SK-N-SH treated with all-trans-retinoic acid at 6 μM for 48 hours (cell line): ENCODE data around the gene CTNNA3.

Experiments used
- ARNTL ChIP-seq: fragments of 450-650 bp; formaldehyde crosslinking; IDR thresholded peaks from 2 replicates; pipeline ENCODE4 v1.5.0; 2020; ENCODE audit warnings: low read depth, mild to moderate bottlenecking, moderate library complexity, borderline replicate concordance
- BACH2 ChIP-seq: fragments of 250-450 bp; sonication (Bioruptor Pico); IDR thresholded peaks from 2 replicates; pipeline ENCODE4 v1.9.0; 2021; ENCODE audit warnings: mild to moderate bottlenecking, borderline replicate concordance
- CREB5 ChIP-seq: fragments of 250-450 bp; sonication (Bioruptor Pico); IDR thresholded peaks from 2 replicates; pipeline ENCODE4 v1.5.1; 2020; ENCODE audit warnings: low read depth, mild to moderate bottlenecking, moderate library complexity
- CSDC2 ChIP-seq: fragments of 250-450 bp; sonication (Bioruptor Pico); IDR thresholded peaks from 2 replicates; pipeline ENCODE4 v1.5.0; 2020; ENCODE audit warnings: mild to moderate bottlenecking, moderate library complexity
- ESRRG ChIP-seq: fragments of 250-450 bp; sonication (Bioruptor Pico); IDR thresholded peaks from 2 replicates; pipeline ENCODE4 v1.6.1; 2021; ENCODE audit warnings: mild to moderate bottlenecking
- GLIS3 ChIP-seq: fragments of 250-450 bp; sonication (Bioruptor Pico); IDR thresholded peaks from 2 replicates; pipeline ENCODE4 v1.5.0; 2020; ENCODE audit warnings: mild to moderate bottlenecking, moderate library complexity
- OSR1 ChIP-seq: fragments of 250-450 bp; sonication (Bioruptor Pico); IDR thresholded peaks from 2 replicates; pipeline ENCODE4 v1.8.0; 2022; ENCODE audit warnings: moderate library complexity, mild to moderate bottlenecking, inconsistent platforms
- RARB ChIP-seq: fragments of 250-450 bp; sonication (Bioruptor Pico); IDR thresholded peaks from 2 replicates; pipeline ENCODE4 v1.8.0; 2021; ENCODE audit warnings: mild to moderate bottlenecking, moderate library complexity
- SNAI2 ChIP-seq: fragments of 250-450 bp; sonication (Bioruptor Pico); IDR thresholded peaks from 2 replicates; pipeline ENCODE4 v1.5.0; 2020; ENCODE audit warnings: mild to moderate bottlenecking, moderate library complexity
- TCF4 ChIP-seq: fragments of 250-450 bp; sonication (Bioruptor Pico); IDR thresholded peaks from 2 replicates; pipeline ENCODE4 v1.8.0; 2021; ENCODE audit warnings: mild to moderate bottlenecking, moderate library complexity, borderline replicate concordance
- ZFP30 ChIP-seq: fragments of 450-650 bp; formaldehyde crosslinking; IDR thresholded peaks from 2 replicates; pipeline ENCODE4 v1.5.0; 2022; ENCODE audit warnings: mild to moderate bottlenecking, moderate library complexity
- ZNF70 ChIP-seq: fragments of 450-650 bp; formaldehyde crosslinking; IDR thresholded peaks from 2 replicates; pipeline ENCODE4 v1.5.0; 2020; ENCODE audit warnings: mild to moderate bottlenecking, moderate library complexity
- TF ChIP-seq, protein P1 (sequence below): fragments of 250-450 bp; sonication (Bioruptor Pico); IDR thresholded peaks from 2 replicates; pipeline ENCODE4 v1.8.0; 2020; ENCODE audit warnings: mild to moderate bottlenecking, moderate library complexity, borderline replicate concordance

- TF ChIP-seq, protein P1, sequence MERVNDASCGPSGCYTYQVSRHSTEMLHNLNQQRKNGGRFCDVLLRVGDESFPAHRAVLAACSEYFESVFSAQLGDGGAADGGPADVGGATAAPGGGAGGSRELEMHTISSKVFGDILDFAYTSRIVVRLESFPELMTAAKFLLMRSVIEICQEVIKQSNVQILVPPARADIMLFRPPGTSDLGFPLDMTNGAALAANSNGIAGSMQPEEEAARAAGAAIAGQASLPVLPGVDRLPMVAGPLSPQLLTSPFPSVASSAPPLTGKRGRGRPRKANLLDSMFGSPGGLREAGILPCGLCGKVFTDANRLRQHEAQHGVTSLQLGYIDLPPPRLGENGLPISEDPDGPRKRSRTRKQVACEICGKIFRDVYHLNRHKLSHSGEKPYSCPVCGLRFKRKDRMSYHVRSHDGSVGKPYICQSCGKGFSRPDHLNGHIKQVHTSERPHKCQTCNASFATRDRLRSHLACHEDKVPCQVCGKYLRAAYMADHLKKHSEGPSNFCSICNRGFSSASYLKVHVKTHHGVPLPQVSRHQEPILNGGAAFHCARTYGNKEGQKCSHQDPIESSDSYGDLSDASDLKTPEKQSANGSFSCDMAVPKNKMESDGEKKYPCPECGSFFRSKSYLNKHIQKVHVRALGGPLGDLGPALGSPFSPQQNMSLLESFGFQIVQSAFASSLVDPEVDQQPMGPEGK (CRISPR knock-in tag) = no peak
- no peak for TF ChIP-seq ESRRG (CRISPR knock-in tag)
- TF ChIP-seq BACH2 (CRISPR knock-in tag) = no peak
- no peak for TF ChIP-seq CREB5 (CRISPR knock-in tag)
- no peak for TF ChIP-seq GLIS3
- no peak for TF ChIP-seq CSDC2 (CRISPR knock-in tag)
- no peak for TF ChIP-seq SNAI2 (CRISPR knock-in tag)
- no peak for TF ChIP-seq RARB (CRISPR knock-in tag)
- no peak for TF ChIP-seq TCF4 (CRISPR knock-in tag)
- no peak for TF ChIP-seq ZNF70 (CRISPR knock-in tag)
- no peak for TF ChIP-seq ARNTL (CRISPR knock-in tag)
- no peak for TF ChIP-seq OSR1 (CRISPR knock-in tag)
- no peak for TF ChIP-seq ZFP30 (CRISPR knock-in tag)
Measured at GRCh38 chr10:67088036-67088435, 608.0 kb downstream of the CTNNA3 start.
